ENCODE results near the gene ZNF384. TPM values are rescaled to one million over a fixed set of nuclear protein-coding genes. Genes with fewer than 3 reads are reported as not detected.

ZNF384 gene
- total and polyA plus RNA-seq, 4 donors: 29.0 to 50.8 (median 31.8) TPM

DNA sequence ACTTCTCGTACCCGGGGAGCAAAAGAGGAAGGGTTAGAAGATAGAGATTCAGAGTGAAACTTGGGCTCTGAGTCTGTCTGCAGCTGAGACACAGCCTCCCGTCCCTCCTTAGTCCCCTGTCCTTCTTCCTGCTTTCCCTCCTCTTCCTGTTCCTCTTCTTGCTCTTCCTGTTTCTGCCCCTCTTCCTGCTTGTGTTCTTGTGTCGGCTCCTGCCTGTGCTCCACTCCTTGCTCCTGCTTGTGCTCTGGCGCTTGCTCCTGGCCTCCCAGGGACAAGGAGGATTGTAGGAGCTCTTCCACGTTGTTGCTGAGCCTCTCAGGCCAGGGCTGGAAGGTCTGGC lies 44.9 kb downstream of the ZNF384 start:
- H3K4me1 ChIP-seq (ENCODE audit: control insufficient read depth in 5 of 5, insufficient read depth in 5 of 5, low read length in 5 of 5): peaks cover 0 to 11% (median 7%) of the 10 kb centered on the region in 5 donors
- WGBS, 2 donors: 19 to 48% methylated on average over 6 of the region's 6 CpGs
- no peaks in the 10 kb centered on the region for H3K27me3 ChIP-seq (ENCODE audit: control insufficient read depth in 3 of 3, insufficient read depth in 3 of 3, low read length in 2 of 3)
- H3K27ac ChIP-seq (ENCODE audit: low read depth in 1 of 2, low read length in 1 of 2): peak overlapping the region in 1 of 2 donors; percentile 84
- TF ChIP-seq, protein P1, sequence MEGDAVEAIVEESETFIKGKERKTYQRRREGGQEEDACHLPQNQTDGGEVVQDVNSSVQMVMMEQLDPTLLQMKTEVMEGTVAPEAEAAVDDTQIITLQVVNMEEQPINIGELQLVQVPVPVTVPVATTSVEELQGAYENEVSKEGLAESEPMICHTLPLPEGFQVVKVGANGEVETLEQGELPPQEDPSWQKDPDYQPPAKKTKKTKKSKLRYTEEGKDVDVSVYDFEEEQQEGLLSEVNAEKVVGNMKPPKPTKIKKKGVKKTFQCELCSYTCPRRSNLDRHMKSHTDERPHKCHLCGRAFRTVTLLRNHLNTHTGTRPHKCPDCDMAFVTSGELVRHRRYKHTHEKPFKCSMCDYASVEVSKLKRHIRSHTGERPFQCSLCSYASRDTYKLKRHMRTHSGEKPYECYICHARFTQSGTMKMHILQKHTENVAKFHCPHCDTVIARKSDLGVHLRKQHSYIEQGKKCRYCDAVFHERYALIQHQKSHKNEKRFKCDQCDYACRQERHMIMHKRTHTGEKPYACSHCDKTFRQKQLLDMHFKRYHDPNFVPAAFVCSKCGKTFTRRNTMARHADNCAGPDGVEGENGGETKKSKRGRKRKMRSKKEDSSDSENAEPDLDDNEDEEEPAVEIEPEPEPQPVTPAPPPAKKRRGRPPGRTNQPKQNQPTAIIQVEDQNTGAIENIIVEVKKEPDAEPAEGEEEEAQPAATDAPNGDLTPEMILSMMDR (IDR thresholded peaks at IDR 0.05; ENCODE audit: control extremely low read depth, extremely low read depth): no peak
- DNase-seq (peak in 1 of 3 donors; percentile 23), ATAC-seq (ENCODE audit: insufficient read depth, low FRiP score) (no peak)
- peaks cover 0 to 5% (median 2%) of the 10 kb centered on the region in 4 donors for H3K36me3 ChIP-seq (ENCODE audit: control insufficient read depth in 4 of 4, insufficient read depth in 4 of 4, low read length in 4 of 4)
- no peak overlapping the region for H3K9ac ChIP-seq (ENCODE audit: insufficient read depth in 1 of 2, low read length in 2 of 2)
- peaks cover 0 to 3% (median 0%) of the 10 kb centered on the region in 4 donors for H3K9me3 ChIP-seq (ENCODE audit: control insufficient read depth in 4 of 4, insufficient read depth in 3 of 4, low read length in 3 of 4)
- no peak overlapping the region for H3K4me3 ChIP-seq

DNA sequence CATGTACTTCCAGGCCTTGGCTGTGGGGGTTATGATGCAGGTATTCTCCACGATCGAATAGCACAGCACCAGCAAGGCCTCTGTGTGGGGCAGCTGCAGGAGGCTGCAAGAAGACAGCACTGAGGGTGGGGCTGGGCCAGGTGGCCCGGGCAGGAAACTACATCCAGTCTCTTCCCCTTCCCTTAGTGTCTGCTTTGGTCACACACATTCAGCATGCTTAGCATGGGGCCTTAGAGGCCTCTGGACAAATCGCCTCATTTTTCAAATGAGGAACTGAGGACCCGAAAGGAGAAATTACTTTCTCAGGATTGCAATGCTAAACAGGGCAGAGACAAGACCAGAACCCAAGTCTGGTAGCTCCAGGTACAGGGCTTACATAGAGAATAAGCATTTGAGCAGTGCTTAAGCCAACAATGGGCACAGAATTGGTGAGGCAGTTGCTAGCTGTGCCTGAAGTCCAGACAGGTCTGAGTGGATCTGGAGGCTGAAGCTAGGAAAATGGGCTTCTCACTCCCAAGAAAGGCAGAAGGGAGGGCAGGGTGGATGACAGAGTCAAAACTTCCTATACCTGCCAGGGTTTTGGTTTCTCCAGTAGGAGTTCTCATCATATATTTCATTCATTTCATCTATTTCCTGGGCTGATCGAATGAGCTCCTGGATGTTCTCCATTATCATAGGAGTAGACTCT lies 45.5 kb downstream of the ZNF384 start:
- no peaks in the 10 kb centered on the region for H3K27me3 ChIP-seq (ENCODE audit: control insufficient read depth in 3 of 3, insufficient read depth in 3 of 3, low read length in 2 of 3)
- peak overlapping the region in 1 of 2 donors; percentile 69 for H3K27ac ChIP-seq (ENCODE audit: low read depth in 1 of 2, low read length in 1 of 2)
- peaks cover 0 to 11% (median 7%) of the 10 kb centered on the region in 5 donors for H3K4me1 ChIP-seq (ENCODE audit: control insufficient read depth in 5 of 5, insufficient read depth in 5 of 5, low read length in 5 of 5)
- 50 to 75% methylated on average over 6 of the region's 6 CpGs for WGBS, 2 donors
- peaks cover 0 to 5% (median 2%) of the 10 kb centered on the region in 4 donors for H3K36me3 ChIP-seq (ENCODE audit: control insufficient read depth in 4 of 4, insufficient read depth in 4 of 4, low read length in 4 of 4)
- DNase-seq: no peak
- H3K9me3 ChIP-seq (ENCODE audit: control insufficient read depth in 4 of 4, insufficient read depth in 3 of 4, low read length in 3 of 4): peaks cover 0 to 3% (median 0%) of the 10 kb centered on the region in 4 donors
- TF ChIP-seq, protein P1 (IDR thresholded peaks at IDR 0.05; ENCODE audit: control extremely low read depth, extremely low read depth): no peak
- no peak overlapping the region for H3K9ac ChIP-seq (ENCODE audit: insufficient read depth in 1 of 2, low read length in 2 of 2)
- no peak overlapping the region for H3K4me3 ChIP-seq
- no peak for ATAC-seq (ENCODE audit: insufficient read depth, low FRiP score)

DNA sequence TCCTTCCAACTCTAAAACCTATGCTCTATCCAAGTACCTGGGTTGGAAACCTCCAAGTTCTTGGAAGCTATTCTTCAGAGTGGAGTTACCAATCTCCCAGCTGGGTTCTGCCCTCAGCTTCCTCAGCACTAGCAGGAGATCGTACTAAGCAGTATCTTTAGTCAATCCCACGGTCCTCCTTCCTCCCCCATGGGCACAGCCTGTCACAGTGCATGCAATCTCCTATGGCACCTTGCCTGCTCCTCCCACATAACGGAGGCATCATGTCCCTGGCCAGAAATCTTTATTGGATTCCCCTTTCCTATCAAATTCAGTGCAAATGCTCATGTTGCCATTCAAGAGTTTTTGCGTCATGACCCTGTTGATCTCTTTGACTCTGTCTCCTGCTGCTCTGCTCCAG lies 48.0 kb downstream of the ZNF384 start:
- H3K9me3 ChIP-seq (ENCODE audit: control insufficient read depth in 4 of 4, insufficient read depth in 3 of 4, low read length in 3 of 4): peaks cover 0 to 3% (median 0%) of the 10 kb centered on the region in 4 donors

More for the DNA sequence above, 48.0 kb downstream of the ZNF384 start:
- H3K27me3 ChIP-seq (ENCODE audit: control insufficient read depth in 3 of 3, insufficient read depth in 3 of 3, low read length in 2 of 3): no peaks in the 10 kb centered on the region
- TF ChIP-seq, protein P1 (IDR thresholded peaks at IDR 0.05; ENCODE audit: control extremely low read depth, extremely low read depth): no peak
- H3K4me1 ChIP-seq (ENCODE audit: control insufficient read depth in 5 of 5, insufficient read depth in 5 of 5, low read length in 5 of 5): peaks cover 0 to 7% (median 0%) of the 10 kb centered on the region in 5 donors
- no peak overlapping the region for H3K4me3 ChIP-seq
- no peak overlapping the region for H3K27ac ChIP-seq (ENCODE audit: low read depth in 1 of 2, low read length in 1 of 2)
- H3K9ac ChIP-seq (ENCODE audit: insufficient read depth in 1 of 2, low read length in 2 of 2): no peak overlapping the region
- 64 to 80% methylated on average over 4 of the region's 4 CpGs for WGBS, 2 donors
- DNase-seq (no peak), ATAC-seq (ENCODE audit: insufficient read depth, low FRiP score) (no peak)
- no peaks in the 10 kb centered on the region for H3K36me3 ChIP-seq (ENCODE audit: control insufficient read depth in 4 of 4, insufficient read depth in 4 of 4, low read length in 4 of 4)

Data from lung (tissue), 12 donors.